MV-4-11 (cell line): ENCODE results near the gene COL9A3.

ENCODE experiments used
- DNase-seq: peaks from one replicate; lab custom pipeline; 2025; lab: John Stamatoyannopoulos, UW

The COL9A3 gene

DNA sequence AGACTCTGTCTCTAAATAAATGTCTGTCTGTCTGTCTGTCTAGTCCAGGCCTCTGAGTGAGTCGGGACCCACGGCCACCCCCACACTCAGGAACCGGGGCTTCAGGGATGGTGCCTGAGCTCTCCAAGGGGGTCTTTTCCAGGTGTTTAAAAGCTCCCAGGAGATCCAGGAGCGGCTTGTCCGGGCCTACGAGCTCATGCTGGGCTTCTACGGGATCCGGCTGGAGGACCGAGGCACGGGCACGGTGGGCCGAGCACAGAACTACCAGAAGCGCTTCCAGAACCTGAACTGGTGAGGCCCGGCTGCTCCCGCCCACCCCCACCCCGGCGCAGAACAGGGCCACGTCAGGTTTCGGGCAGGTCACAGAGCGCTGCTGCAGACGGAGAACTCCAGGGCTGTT lies 5.5 kb upstream of the COL9A3 start:
- no peak for DNase-seq

DNA sequence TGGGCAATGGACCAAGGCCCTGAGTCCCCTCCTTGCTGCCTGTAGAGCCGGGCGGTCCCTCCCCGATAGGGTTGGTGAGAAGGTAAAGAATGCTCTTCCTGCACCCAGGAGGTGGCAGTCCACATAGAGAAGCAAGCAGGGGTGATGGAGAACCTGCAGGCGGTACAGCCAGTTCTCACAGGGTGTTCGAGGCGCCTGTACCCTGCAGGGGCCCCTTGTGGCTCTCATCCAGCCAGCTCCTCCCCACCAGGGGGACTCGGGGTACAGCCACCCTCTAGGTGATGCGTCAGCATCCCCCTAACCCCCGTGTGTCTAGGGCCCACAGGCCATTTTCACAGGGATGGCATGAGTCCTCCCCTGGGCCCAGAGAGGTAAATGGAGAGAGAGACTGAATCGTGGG lies 5.1 kb upstream of the COL9A3 start:
- DNase-seq: peak; percentile 25

DNA sequence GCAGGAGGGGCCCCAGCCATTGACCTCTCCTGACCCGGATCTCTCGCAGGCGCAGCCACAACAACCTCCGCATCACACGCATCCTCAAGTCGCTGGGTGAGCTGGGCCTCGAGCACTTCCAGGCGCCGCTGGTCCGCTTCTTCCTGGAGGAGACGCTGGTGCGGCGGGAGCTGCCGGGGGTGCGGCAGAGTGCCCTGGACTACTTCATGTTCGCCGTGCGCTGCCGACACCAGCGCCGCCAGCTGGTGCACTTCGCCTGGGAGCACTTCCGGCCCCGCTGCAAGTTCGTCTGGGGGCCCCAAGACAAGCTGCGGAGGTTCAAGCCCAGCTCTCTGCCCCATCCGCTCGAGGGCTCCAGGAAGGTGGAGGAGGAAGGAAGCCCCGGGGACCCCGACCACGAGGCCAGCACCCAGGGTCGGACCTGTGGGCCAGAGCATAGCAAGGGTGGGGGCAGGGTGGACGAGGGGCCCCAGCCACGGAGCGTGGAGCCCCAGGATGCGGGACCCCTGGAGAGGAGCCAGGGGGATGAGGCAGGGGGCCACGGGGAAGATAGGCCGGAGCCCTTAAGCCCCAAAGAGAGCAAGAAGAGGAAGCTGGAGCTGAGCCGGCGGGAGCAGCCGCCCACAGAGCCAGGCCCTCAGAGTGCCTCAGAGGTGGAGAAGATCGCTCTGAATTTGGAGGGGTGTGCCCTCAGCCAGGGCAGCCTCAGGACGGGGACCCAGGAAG lies 4.5 kb upstream of the COL9A3 start:
- DNase-seq: peak; percentile 69

DNA sequence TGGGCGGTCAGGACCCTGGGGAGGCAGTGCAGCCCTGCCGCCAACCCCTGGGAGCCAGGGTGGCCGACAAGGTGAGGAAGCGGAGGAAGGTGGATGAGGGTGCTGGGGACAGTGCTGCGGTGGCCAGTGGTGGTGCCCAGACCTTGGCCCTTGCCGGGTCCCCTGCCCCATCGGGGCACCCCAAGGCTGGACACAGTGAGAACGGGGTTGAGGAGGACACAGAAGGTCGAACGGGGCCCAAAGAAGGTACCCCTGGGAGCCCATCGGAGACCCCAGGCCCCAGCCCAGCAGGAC lies 4.0 kb upstream of the COL9A3 start:
- DNase-seq: no peak

DNA sequence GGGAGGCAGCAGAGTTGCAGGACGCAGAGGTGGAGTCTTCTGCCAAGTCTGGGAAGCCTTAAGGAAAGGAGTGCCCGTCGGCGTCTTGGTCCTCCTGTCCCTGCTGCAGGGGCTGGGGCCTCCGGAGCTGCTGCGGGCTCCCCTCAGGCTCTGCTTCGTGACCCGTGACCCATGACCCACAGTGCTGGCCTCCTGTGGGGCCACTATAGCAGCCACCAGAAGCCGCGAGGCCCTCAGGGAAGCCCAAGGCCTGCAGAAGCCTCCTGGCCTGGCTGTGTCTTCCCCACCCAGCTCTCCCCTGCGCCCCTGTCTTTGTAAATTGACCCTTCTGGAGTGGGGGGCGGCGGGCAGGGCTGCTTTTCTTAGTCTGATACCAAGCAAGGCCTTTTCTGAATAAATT lies 3.3 kb upstream of the COL9A3 start:
- no peak for DNase-seq

DNA sequence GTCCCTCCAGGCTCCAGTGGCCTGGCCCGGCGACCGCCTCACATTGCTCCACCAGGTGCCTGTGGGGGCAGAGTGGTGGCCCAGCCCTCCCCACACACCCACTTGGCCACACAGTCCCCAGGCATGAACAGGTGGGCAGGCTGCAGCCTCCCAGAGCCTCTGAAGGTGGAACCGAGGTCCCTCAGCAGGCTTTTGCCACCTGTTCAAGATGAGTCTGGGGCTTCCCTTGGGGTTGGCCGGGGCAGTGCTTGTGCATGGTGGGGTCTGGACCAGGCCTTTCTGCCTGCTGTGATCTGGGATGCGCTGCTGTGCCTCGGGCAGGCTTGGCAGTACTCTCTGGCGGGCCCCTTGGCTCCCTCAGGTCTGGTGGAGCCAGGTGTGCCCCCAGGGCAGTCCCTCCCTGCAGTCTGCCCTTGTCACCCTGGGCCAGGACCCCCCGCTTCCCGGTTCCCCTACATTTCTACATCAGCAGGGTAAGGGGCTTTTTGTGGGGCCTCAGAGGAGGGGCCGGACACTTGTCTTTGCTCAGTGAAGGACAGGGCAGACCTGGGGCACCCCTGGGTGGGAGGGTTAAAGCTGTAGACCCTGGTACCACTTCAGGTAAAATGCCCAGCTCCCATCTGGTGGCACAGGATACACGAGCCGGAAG lies 2.7 kb upstream of the COL9A3 start:
- DNase-seq: no peak

DNA sequence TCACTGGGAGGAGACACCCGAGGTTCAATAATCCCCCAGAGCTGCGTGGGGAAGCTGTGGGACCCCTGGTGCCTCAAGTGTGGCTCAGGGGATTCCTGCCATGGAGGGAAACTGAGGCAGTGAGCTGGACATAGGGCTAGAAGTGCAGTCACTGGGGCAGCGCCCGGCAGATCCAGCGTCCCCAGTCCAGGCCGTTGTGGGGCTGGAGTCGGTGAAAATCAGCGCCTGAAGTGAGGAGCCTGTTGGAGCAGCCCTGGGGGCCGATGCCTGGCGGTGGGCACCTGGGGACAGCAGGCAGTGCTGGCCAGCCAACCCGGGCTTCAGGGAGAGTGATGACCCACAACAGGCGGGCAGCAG lies 2.2 kb upstream of the COL9A3 start:
- DNase-seq: no peak

DNA sequence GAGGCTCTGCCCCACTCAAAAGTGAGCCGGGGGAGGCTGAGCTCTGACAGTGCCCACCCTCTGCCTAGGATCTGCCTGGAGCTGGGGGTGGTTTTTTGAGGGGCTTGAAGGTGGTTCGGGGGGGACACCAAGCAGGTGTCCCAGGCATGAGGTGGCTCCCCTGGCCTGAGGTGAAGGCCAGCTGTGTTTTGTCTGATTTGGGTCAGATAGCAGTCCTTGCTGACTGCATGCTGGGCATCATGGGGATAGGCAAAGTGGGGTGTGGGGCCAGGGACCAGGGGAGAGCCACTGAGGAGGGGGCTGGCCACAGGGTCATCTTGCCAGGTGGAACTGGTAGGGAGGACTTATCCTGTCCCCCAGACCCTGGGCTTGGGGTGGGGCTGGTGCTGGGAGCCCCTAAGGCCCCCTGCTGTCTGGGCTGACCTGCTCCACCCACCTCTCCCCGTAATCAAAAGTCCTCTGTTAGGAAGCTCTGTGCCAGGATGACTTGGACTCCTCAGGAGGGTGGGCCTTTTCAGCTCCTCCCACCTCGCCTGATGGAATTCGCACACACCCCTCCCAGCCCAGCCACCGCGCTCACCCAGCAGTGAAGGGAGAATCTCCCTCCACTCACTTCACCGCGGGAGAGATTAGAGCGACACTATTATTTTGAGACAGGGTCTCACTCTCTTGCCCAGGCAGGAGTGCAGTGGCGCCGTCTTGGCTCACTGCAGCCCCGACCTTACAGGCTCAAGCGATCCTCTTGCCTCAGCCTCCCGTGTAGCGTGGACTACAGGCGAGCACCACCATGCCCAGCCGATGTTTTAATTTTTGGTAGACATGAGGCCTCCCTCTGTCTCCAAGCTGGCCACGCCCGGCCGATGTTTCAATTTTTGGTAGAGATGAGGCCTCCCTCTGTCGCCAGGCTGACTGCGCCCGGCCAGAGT lies 1.5 kb upstream of the COL9A3 start:
- no peak for DNase-seq

DNA sequence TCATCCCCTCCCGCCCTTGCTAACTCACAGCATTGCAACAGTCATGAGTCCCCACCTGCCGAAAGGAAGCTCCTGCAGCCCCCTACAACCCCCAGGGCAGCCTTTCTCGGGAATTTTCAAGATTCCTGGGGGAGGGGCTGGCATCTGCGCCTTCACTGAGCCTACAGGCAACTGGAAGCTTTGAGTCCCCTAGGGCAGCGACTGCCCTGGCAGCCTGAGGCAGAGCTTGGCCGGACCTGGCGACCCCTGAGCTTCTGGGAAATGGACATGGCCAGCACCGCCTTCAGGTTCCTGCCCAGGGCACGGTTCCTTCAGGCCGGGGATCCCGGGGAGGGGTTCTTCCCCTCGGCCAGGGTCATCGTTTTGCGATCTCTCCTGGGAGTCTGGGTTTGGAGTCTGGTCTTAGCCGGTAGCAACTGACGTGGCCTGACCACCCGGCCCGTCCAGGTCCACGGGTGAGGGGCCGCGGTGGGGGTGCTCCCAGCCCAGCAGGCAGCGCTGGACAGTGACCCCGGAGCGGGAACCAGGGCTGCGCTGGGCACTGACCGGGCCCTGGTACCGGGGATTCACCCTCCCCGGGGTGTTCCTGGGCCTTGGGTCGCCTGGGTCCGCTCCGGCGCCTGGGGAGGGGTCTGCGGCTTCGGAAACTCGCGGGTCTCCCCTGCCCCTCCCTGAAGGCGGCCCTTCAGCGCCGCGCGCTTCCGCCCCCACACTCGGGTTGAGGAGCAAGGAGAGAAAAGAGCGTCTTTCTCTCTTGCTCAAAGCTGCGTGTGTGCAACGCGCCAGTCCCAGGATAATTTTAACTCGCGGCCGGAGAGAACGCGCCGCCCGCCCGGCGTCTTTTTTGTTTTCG lies 593 bp upstream of the COL9A3 start:
- no peak for DNase-seq

DNA sequence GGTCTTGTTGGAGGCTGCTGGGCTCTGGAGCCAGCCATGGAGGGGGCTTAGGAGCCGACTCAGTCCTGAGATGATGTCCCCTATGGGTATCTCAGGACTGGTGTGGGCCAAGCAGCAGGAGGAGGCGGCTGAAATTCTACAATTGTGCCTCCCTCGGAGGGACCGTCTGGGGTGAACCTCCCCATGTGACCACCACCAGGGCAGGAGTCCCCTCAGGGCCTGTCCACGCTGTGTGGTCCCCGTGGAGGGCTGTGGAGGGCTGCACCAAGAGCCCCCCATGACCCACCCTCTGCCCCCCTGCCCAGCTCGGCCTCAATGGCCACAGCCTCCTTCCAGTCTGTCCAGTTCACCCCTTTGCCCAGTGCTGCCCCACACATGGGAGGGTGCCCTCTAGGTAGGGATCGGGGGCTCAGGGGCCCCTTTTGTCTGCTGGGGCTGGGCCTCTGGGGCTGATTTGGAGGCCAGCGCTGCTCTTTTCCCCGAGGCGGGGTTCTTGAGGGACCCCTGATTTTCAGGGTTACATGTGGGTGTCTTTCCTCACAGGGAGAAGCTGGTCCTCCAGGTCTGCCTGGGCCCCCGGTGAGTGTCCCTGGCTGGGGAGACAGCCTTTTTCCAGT lies 1.2 kb downstream of the COL9A3 start:
- DNase-seq: no peak

DNA sequence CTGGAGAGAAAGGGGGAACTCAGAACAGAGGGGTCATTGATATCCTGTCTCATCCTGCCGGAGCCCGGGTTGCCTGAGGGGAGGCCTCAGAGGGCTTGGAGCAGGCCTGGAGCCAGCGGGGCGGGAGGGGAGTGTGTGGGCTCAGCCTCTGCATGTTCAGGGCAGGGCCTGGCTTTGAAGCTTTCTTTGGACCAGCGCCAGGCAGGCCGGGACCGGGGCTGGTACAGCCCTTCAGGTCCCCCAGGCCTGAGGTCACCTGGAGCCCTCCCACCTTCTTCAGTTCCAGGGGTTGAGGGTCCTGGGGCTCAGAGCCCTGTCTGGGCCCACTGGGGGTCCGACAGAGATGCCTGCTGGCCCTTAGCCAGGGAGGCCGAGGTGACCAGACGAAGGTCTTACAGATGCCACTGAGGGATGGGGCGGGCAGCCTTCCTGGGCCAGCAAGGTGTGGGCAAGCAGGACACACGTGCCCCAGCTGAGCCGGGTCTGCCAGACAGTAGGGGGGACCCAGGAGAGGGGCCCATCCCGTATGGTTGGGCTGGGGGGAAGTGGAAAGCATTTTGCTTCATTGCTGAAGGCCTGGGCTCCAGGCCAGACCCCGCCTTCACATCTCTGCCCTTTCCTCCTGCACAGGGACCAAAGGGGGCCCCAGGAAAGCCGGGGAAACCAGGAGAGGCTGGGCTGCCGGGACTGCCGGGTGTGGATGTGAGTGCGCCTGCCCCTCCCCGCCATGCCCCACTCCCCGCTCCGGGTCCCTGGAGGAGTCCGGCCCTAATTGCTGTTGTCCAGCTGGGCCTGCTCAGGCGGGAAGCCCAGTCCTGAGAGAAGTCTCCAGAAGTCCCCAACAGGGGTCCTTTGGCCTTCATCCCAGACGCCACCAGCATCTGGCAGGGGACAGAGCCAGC lies 2.0 kb downstream of the COL9A3 start:
- DNase-seq: no peak

DNA sequence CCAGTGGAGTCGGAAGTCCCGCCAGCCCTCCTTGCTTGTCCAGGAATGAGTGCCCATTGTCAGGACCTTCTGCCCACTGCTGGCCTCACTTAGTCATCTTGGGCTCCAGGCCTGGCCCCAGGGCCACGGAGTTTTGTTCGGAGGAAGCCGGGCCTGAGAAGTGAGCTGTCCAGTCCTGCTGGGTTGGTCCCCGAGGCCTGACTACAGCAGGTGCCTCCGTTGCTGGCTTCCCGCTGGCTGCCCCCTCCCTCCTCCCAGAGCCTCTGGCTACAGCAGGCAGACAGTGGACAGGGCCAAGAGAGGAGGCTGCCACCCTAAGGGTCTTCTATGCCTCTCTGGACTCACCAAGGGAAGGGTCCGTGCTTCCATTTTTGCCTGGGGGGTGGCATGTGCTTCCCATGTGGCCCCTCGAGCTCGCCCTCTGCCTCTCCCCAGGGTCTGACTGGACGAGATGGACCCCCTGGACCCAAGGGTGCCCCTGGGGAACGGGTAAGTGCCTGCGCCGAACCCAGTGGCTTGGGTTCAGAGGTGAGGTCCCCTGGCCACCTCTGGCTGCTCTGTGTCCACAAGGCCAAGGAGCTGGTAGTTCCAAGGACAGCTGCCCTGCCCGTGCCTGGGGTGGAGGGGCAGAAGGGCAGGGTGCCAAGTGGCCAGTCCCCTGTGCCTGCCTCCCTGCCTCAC lies 2.8 kb downstream of the COL9A3 start:
- no peak for DNase-seq

DNA sequence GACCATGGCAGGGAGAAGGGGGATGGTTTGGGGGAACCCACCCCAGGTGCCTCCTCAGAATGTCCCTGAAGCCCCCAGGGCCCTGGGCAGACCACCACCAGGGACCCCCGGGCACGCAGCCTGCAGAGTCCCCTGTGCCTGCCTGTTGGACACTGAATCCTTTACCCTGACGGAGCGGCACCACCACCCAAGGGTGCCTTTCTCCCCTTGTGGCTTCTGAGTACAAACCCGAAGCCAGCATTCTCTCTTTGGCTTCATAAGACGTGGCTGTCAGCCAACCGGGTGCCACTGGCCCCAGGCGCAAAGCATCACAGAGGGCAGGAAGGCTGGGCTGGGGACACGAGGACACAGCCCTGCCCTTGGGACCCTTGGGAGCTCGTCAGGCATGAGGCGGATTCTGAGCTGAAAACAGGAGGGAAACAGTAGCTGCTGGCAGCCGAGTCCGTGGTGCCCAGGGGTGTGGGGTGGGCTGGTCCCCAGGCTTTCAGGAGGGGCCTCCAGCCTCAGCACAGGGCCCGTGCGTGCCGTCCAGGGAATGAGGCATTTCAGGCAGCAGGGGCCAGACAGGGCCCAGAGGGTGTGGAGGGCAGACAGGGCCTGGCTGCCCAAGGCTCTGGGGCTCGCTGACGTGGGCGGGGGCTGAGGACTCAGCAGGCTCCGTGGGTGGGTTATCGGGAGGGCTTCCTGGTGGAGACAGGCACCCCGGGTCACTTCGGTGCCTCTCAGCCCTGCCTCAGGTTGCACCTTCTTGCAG lies 3.5 kb downstream of the COL9A3 start:
- no peak for DNase-seq

DNA sequence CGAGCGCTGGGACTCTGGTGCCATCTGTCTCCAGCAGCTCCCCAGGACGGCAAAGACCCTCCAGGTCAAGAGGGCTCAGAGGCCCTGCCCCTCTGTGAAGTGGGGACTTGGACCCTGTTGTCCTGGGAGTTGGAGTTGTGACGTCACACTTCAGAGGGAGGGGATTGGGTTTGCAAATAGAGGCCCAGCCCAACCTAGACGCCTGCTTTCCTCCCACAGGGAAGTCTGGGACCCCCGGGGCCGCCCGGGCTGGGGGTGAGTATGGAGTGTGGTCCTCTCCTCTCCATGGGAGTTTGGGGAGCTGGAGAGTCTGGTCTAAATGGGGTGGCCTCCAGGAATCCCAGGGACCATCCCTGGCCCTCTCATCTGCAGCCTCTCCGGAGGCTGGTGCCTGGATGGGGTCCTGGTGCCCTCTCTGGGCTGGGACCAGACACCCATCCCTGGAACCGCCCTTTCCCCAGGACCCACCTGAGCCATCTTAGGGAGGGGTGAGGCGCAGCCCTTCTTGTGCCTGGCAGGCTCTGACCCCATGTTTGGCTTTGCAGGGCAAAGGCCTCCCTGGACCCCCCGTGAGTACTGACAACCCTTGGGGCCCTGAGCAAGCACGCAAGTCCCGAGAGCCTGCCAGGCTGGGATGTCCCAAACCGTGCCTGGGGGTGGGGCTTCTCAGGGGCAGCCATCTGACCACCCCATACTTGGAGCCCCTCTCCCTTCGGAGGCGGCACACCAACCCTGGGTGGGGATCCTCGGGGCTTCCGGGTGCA lies 4.3 kb downstream of the COL9A3 start:
- DNase-seq: no peak

DNA sequence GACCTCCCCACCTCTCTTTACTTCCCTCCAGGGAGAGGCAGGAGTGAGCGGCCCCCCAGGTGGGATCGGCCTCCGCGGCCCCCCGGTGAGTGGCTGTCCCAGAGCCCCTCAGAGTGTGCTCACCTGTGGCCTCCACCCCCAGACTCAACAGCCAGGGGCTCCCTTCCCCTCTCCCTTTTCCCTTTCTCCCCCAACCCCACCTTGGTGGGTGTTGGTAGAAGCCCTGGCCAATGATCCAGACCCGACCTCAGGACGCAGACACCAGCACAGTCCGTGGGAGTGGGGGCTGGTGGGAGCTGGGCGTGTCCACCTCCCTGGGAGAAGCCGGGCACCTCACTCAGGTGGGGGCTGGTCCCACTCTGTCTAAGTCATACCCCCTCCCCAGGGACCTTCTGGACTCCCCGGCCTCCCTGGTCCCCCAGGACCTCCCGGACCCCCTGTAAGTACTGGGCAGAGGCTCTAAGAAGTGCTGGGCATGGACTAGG lies 4.9 kb downstream of the COL9A3 start:
- no peak for DNase-seq

DNA sequence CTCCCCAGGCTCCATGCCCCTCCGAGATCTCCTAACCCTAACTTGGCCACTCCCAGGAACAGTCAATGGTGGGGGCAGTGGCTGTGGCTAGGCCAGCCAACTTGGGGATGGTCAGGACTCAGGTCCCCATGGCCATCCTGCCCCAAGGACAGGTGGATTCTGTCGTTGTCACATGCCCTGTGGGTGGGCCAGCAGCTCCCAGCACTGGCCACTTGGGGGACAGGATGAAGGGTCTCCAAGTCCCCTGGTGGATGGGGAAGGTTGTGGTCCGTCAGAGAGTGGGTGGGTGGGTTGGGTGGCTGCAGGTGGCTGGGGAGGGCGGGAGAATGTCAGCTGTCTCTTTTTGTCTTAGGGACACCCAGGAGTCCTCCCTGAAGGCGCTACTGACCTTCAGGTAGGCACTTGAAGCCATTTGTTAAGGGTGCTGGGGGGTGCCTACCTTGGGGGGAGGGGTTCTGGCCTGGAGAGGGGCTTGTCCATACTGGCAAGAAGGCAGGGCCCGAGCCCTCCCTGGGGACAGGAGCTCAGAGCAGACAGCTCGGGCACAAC lies 5.5 kb downstream of the COL9A3 start:
- no peak for DNase-seq

DNA sequence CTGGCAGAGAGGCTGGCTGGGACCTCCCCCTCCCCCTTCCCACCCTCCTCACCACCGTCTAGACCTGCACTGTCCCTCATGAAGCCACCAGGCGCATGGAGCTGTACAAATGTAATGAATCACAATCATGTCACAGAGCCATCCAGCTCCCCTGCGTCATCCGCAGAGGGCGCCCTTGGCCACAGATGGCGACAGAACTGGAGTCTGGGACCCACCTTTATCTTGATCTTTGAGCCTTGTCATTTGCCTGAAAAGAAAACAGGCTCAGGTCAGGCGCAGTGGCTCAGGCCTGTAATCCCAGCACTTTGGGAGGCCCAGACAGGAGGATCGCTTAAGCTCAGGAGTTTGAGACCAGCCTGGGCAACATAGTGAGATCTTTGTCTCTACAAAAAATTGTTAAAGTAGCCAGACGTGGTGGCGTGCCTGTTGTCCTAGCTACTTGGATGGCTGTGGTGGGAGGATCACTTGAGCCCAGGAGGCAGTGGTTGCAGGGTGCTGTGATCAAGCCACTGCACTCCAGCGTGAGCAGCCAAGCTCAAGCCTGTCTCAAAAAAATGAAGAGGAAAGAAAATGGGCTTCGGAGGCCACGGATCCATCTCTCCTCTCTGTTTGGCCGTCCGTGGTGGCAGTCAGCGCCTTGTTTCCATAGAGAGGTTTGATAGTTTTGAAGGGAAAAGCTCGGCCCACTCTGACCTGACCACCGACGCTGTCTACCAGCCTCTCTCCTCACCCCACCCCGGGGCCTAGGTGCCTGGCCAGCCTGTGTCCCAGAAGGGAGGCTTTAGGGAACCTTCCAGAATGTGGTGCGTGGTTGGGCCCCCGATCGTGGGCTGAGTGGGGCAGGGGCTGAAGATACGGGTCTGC lies 6.2 kb downstream of the COL9A3 start:
- DNase-seq: peak; percentile 78
